GM03348 (cell line): ENCODE measurements around the gene DLGAP1.
"Not testable (repeated sequence)": the region's sequence is repeated elsewhere in the genome, so short reads cannot be mapped to it uniquely, and the experiment has no call there.

Experiments
- DNase-seq: peaks from one replicate; pipeline ENCODE4 v3.0.0; 2012; ENCODE audit warnings: low spot score

Gene DLGAP1

DNA sequence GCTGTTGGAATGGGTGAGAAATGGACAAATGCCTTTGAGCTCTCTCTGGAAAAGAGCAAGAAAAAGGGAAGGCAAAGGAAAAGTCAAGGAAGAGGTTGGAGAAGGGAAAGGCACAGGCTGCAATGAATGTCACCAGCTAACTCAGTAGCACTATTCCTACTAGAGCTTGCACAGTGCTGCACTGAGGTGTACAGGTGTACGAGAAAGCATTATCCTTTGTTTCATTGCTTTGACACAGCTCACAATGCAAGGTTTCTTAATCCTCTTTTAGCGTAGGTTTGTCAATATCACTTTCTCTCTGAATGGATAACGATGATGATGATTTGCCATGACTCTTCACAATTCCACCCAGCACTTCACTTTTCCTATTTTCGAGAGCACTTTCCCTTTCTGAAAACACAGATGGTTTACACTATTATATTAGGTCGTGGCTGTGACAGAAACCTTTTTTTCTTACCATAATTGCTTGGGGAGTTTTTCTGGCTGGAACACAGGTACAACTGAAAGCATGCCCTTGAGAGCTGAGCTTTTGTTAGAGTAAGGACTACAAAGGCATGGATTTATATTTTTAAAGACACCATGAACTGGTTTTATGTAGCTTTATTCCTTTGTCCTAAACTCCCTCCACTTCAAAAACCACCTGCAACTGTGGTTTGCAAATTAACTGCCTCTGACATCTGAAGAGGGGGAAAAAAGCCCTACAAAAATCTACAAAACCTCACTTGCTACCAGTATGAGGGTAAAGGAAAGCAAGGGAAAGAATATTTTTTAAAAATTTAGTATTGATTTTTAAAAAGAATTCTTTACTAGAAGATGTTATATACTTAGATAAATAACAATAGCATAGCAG lies 739.7 kb downstream of the DLGAP1 start:
- no peak for DNase-seq

DNA sequence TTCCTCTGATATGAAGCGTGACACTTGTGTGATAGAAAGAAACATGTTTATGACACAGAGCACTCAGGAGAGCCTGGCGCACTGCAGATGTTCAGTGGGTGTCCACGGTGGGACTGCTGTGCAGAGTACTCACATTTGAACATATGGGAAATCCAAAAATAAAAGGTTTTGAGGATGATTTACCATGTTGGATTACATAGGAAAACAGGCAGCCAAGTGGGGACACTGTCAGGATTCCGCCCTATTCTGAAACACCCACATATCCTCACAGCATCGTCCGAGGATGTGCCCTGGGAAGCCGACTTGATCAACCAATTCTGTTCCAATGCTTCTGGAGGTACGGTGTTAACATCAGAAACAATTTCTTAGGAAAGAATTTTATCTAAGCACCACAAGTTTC lies 741.4 kb downstream of the DLGAP1 start:
- DNase-seq = no peak

GRCh38 chr18:3713166-3713565 lies 741.9 kb downstream of the DLGAP1 start:
- DNase-seq = no peak

- no peak for DNase-seq
Measured at GRCh38 chr18:3712491-3712890, 742.6 kb downstream of the DLGAP1 start.

DNA sequence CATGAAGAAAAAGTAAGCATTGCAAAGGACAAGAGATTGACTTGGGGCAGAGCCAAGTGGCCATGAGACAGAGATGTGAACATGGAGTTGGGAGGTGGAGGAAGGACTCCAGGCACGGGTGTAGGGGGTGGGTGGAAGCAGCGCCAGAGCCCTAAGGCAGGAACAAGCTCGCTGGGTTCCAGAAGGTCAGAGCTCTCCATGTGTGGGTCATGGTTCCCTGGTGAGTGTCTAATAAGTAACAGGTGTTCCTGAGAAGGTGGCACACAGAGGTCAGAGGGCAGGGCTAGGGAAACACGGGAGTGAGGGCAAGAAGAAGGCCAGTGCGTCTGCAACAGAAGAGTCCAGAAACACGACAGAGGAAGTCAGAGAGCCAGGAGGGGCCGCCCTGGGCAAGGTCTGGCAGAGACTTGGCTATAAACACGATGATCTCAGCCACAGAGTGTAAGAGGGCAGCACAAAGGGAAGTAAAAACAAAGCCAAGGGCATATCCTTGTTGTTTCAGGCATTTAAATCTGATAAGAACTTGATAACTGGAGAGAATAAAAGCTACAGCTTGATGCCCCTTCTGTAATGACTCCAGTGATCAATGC lies 744.3 kb downstream of the DLGAP1 start:
- no peak for DNase-seq

GRCh38 chr18:3709205-3709604 lies 745.9 kb downstream of the DLGAP1 start:
- no peak for DNase-seq

- DNase-seq = no peak
Measured at GRCh38 chr18:3706279-3707097, 748.6 kb downstream of the DLGAP1 start.

DNA sequence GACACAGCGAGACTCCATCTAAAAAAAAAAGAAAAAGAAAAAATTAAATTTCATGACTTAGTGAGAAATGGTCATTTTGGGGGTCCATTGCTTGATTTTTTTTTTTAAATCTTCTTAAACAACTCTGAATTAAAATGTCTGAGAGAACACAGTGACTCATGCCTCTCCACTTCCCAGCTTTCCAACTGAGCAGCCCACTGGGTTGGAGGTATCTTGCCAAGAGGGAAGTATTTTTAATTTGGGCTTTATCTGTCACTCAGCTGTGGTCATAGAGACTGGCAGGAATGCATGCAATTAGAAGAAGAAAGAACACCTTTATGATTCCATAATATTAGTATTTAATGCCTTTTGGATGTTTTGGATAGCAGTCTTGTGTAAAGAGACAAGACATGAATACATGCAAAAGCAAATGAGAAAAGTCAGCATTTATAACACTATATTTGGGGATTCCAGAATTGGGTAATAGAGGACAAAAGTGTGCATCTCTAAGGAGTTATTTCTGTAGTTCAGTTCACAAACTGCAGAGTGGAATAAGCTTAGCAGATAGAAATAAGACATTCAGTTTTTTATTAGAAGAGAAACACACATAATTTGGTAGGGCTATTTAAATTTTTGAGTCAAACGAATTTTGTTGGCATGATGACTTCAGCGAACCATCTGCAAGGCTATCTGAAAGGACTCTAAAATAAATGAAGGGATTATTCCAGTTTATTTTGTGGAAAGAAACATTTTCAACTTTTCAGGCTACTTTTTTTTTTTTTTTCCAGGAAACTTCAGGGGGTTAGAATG lies 750.4 kb downstream of the DLGAP1 start:
- no peak for DNase-seq

GRCh38 chr18:3703732-3704176 lies 751.4 kb downstream of the DLGAP1 start:
- peak; percentile 82 for DNase-seq

GRCh38 chr18:3699707-3700567 lies 755.2 kb downstream of the DLGAP1 start:
- not testable (repeated sequence) for DNase-seq

- not testable (repeated sequence) for DNase-seq
Measured at GRCh38 chr18:3694030-3694778, 760.9 kb downstream of the DLGAP1 start.

DNA sequence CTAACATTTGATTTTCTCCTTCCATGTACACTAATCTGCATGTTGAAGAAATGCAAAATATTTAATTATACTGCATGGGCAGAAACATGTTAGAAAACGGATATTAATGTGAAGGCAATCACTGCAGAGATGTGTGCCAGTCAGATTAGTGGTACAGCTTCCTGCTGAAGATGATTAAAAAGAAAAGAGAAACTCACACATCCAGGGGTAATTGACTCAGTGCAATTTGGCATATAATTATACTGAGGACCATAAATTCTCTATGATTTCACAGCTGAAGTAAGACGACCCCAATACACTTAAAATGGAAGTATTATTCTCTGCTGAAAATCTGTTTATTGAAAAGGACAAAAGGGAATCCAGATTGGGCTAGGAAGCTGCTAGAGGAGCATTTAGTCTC lies 761.7 kb downstream of the DLGAP1 start:
- DNase-seq = no peak

- DNase-seq = no peak
Measured at GRCh38 chr18:3692691-3693090, 762.4 kb downstream of the DLGAP1 start.

GRCh38 chr18:3692113-3692621 lies 762.9 kb downstream of the DLGAP1 start:
- DNase-seq = no peak

- no peak for DNase-seq
Measured at GRCh38 chr18:3691705-3692104, 763.4 kb downstream of the DLGAP1 start.

DNA sequence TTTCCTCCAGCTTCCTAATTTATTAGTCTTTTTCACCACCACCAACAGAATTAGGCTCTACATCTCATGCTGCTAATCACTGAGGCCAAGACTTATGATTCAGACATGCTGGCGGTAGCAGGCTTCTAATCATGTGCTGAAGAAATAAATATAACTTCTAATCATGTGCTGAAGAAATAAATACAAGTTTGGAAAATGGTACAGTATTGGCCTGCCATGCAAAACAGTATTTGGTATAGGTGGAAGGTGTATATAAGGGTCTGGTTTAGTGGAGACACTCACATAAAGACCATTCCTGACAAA lies 764.4 kb downstream of the DLGAP1 start:
- no peak for DNase-seq

DNA sequence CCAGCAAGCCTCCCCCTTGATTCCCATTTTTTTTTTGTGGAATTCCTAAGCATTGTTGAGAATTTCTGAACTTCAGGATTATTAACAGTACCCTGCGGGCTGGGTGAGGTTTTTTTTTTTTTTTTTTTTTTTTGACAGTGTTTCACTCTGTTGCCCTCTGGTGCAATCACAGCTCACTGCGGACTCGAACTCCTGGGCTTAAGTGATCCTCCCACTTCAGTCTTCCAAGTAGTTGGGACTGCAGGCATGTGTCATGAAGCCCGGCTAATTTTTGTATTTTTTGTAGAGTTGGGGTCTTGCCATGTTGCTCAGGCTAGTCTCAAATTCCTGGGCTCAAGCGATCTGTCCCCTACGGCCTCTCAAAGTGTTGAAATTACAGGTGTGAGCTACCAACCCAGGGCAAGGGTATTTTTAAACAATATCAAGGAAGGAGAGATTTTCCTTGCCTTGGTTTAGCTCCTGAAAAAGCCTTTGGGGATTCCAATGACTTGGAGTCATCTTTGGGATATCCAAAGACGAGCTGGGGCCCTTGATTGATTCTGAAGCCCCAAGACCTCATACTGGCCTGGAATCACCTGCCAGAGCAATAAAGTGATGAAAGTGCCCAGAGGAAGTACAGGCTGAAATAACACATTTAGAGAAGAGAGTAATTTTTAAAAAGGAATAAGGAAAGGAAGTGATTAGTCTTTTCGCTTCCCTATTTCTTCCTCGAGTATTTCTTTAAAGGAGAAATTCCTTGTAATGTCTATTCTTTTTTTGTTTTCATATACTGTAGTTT lies 764.9 kb downstream of the DLGAP1 start:
- DNase-seq = no peak

DNA sequence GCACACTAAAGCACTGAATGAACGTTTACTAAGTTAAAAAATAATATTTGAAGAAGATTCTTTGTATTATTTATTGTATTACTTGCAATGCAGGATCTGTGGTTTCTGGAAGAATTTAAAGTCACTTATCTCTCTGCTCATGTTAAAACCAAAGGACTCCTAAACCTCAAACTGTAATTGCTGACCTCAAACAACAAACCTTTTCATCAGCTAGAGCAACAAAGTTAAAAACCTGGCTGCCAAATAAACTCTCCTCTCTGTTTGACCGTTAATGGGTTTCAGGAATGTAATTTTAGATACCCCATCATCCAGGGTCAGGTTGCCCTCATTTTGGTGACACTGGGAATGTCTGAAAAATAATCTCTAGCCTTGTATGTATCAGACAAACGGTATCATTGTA lies 766.0 kb downstream of the DLGAP1 start:
- DNase-seq = no peak

DNA sequence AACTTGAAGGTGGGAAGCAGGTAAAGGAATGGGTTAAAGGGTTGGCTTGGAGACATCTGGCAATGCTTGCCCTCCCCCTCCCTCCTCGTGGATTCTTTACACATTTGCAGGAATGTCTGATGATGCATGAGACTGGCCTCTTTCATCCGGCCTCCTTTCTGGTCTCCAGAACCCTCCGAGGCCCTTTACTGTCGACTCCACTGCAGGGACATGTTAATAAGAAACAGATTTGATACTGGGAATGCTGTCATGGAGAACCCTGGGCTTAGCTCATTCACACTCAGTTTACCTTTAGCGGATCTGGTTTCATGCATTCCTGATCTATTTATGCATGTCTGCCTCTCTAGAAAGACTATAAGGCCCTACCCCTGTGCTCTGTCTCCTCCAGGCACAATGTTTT lies 766.4 kb downstream of the DLGAP1 start:
- peak; percentile 89 for DNase-seq
